Measurements from ENCODE around the gene ARL6. TPM values are rescaled to one million over a fixed set of nuclear protein-coding genes. Genes with fewer than 3 reads are reported as not detected.

Gene ARL6
- total and polyA plus RNA-seq, 2 of the 8 experiments (the other 6 are each of a cell fraction or from before 2014, with no cell fraction given) = 1.8 to 12.0 TPM

- Histone ChIP-seq H3K56ac (replicated peaks; ENCODE audit: insufficient read length, low read depth, low read length) (no peak overlapping the region), H3K23ac (ENCODE audit: insufficient read length) (no peak overlapping the region), H2BK20ac (ENCODE audit: low read length) (no peak overlapping the region), H3K4me1 (replicated peaks in 1 of 4; ENCODE audit: control insufficient read depth in 3 of 4, insufficient read depth in 4 of 4, low read length in 3 of 4) (peaks cover 0 to 3% (median 0%) of the 10 kb centered on the region in 4 experiments; a peak in 1 of 7 replicates), H3K9ac (replicated peaks in 1 of 4; ENCODE audit: extremely low read depth in 1 of 4, low read depth in 3 of 4, low read length in 3 of 4) (no peak overlapping the region), H3K18ac (ENCODE audit: extremely low read depth, low read length) (no peak overlapping the region), H2AFZ (ENCODE audit: low read length) (no peak overlapping the region), H4K5ac (ENCODE audit: insufficient read length, low read depth, low read length) (no peak overlapping the region), H3K4me3 (ENCODE audit: extremely low read depth in 1 of 4, insufficient read depth in 2 of 4, low read depth in 3 of 4, low read length in 4 of 4) (no peak overlapping the region), H3K79me2 (ENCODE audit: control insufficient read depth in 1 of 2, insufficient read depth in 2 of 2, low read length in 2 of 2) (no peaks in the 10 kb centered on the region), H4K20me1 (replicated peaks in 1 of 2; ENCODE audit: control insufficient read depth in 1 of 2, insufficient read depth in 2 of 2, low read length in 2 of 2) (no peaks in the 10 kb centered on the region), H3K9me3 (ENCODE audit: insufficient read depth in 2 of 2, low read depth in 1 of 2, low read length in 1 of 2) (no peaks in the 10 kb centered on the region), H3K36me3 (ENCODE audit: control insufficient read depth in 2 of 4, insufficient read depth in 4 of 4, low read length in 3 of 4) (no peaks in the 10 kb centered on the region), H4K8ac (ENCODE audit: extremely low read depth, insufficient read depth, low read length) (no peak overlapping the region), H3K79me1 (ENCODE audit: low read depth, low read length) (no peaks in the 10 kb centered on the region), H3K27me3 (replicated peaks in 1 of 4; ENCODE audit: control insufficient read depth in 3 of 4, extremely low read depth in 1 of 4, insufficient read depth in 3 of 4, low read length in 3 of 4) (no peaks in the 10 kb centered on the region), H3K4ac (replicated peaks; ENCODE audit: insufficient read length, low read depth, low read length) (no peak overlapping the region), H2BK5ac (ENCODE audit: low read depth, low read length) (no peak overlapping the region), H2AK5ac (ENCODE audit: low read depth, low read length) (no peak overlapping the region), H4K91ac (replicated peaks; ENCODE audit: insufficient read length, low read length) (no peak overlapping the region), H2BK12ac (ENCODE audit: low read depth, low read length) (no peak overlapping the region), H3K4me2 (ENCODE audit: insufficient read depth in 1 of 2, low read depth in 2 of 2, low read length in 2 of 2) (no peak overlapping the region), H2BK15ac (ENCODE audit: low read length) (no peak overlapping the region), H2BK120ac (replicated peaks; ENCODE audit: low read depth, low read length) (no peak overlapping the region), H3K14ac (ENCODE audit: insufficient read length) (no peak overlapping the region), H3K27ac (ENCODE audit: low read depth, low read length) (no peak overlapping the region), H3K23me2 (ENCODE audit: low read depth, low read length) (no peaks in the 10 kb centered on the region; the same call in 1 of the 2 replicates)
- ChIA-PET CTCF (ENCODE audit: partially characterized antibody) (interaction anchor here (0.8 kb wide), 1 partner anchor 19 kb away, joined by 3 read pairs; no protein-coding TSS in a partner anchor), POLR2A (ENCODE audit: partially characterized antibody) (no interaction called here)
- FAIRE-seq (no peak), DNase-seq (ENCODE audit: low read depth in 1 of 2, low spot score in 2 of 2) (no peak)
- TF ChIP-seq EP300 (IDR thresholded peaks at IDR 0.05; ENCODE audit: borderline replicate concordance in 1 of 2, low read depth in 2 of 2, low read length in 2 of 2) = no peak
- TF ChIP-seq KDM4A (IDR thresholded peaks at IDR 0.05; ENCODE audit: low read depth, low read length, severe bottlenecking) = no peak
- no peak for TF ChIP-seq TAF7 (optimal IDR thresholded peaks at IDR 0.05; ENCODE audit: borderline replicate concordance, low read depth, low read length)
- no peak for TF ChIP-seq TCF12 (IDR thresholded peaks at IDR 0.05; ENCODE audit: low read depth, low read length)
- no peak for TF ChIP-seq MAX (IDR thresholded peaks at IDR 0.05)
- WGBS, 2 experiments (ENCODE audit: extremely low coverage in 1 of 2, insufficient coverage in 1 of 2, insufficient read length in 1 of 2, insufficient replicate concordance in 2 of 2, low coverage in 1 of 2, low lambda C conversion rate in 2 of 2, missing lambda C conversion rate in 1 of 2) = 85% methylated on average over 1 of the region's 1 CpG; no CpG with 5 or more reads in 1 of the 2 experiments
Observed at GRCh38 chr3:97738761-97739160, 25.8 kb upstream of the ARL6 start.

Measured in H1 (cell line).